ENCODE results near the gene SLC44A5.

DNA sequence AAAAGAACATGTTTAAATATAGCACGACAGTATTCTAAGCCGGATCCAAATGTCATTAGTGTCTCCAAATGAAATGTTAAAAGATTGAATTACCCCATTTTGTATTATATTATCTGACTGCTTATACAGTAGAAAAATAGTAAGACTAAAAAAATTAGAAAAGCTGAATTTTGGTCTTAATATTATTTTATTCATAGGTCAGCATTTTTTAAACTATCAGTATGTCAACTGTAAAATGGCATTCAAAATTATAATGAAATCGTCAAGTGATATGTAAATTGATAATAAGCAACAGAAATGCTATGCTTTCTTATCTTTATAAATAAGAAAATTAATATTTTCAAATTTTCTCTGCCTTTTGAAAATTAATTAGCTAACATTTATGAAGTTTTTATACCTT, 16.6 kb downstream of the SLC44A5 start:
- TF ChIP-seq, protein P1, sequence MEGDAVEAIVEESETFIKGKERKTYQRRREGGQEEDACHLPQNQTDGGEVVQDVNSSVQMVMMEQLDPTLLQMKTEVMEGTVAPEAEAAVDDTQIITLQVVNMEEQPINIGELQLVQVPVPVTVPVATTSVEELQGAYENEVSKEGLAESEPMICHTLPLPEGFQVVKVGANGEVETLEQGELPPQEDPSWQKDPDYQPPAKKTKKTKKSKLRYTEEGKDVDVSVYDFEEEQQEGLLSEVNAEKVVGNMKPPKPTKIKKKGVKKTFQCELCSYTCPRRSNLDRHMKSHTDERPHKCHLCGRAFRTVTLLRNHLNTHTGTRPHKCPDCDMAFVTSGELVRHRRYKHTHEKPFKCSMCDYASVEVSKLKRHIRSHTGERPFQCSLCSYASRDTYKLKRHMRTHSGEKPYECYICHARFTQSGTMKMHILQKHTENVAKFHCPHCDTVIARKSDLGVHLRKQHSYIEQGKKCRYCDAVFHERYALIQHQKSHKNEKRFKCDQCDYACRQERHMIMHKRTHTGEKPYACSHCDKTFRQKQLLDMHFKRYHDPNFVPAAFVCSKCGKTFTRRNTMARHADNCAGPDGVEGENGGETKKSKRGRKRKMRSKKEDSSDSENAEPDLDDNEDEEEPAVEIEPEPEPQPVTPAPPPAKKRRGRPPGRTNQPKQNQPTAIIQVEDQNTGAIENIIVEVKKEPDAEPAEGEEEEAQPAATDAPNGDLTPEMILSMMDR (IDR thresholded peaks at IDR 0.05): no peak
- TF ChIP-seq POLR2A (IDR thresholded peaks at IDR 0.05): no peak
